Measurements from ENCODE around the gene TREML2. TPM values are rescaled to one million over a fixed set of nuclear protein-coding genes. Genes with fewer than 3 reads are reported as not detected.

TREML2 gene
- total and polyA plus RNA-seq, 9 of the 15 experiments (the other 6 are each of a cell fraction or from before 2014, with no cell fraction given): 0.20 to 2.9 (median 1.4) TPM

DNA sequence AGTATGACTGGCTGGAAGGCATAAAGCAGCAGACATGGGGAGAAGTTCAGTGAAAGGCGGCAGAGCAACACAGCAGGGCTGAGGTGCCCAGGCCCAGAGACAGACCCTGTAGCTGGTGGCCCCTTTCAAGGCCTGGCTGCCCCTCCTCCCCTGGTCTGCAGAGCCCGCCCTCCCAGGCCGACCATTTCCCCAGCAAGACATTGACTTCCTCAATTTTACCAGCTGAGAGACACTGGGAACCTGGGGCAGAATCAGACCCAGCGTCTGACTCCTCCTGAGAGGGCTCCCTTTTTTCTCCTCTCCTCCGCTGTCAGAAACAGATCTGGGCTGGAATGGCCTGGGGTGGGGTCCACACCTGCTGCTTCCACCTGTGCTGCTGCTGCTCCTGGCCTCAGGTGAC lies 27.1 kb upstream of the TREML2 start, which contains the start of gene TREML4 (continued):
- TF ChIP-seq TOE1 (IDR thresholded peaks at IDR 0.05; ENCODE audit: borderline replicate concordance): no peak
- TF ChIP-seq TOE1 (CRISPR knock-in tag; IDR thresholded peaks at IDR 0.05; ENCODE audit: borderline replicate concordance, low read depth): no peak
- TF ChIP-seq NFE2 (IDR thresholded peaks at IDR 0.05; ENCODE audit: low read depth): no peak
- TF ChIP-seq, protein P1, sequence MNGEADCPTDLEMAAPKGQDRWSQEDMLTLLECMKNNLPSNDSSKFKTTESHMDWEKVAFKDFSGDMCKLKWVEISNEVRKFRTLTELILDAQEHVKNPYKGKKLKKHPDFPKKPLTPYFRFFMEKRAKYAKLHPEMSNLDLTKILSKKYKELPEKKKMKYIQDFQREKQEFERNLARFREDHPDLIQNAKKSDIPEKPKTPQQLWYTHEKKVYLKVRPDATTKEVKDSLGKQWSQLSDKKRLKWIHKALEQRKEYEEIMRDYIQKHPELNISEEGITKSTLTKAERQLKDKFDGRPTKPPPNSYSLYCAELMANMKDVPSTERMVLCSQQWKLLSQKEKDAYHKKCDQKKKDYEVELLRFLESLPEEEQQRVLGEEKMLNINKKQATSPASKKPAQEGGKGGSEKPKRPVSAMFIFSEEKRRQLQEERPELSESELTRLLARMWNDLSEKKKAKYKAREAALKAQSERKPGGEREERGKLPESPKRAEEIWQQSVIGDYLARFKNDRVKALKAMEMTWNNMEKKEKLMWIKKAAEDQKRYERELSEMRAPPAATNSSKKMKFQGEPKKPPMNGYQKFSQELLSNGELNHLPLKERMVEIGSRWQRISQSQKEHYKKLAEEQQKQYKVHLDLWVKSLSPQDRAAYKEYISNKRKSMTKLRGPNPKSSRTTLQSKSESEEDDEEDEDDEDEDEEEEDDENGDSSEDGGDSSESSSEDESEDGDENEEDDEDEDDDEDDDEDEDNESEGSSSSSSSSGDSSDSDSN (IDR thresholded peaks at IDR 0.05; ENCODE audit: borderline replicate concordance in 1 of 2, low read depth in 2 of 2, low read length in 2 of 2): no peak
- no peak for TF ChIP-seq TAF7 (tag; IDR thresholded peaks at IDR 0.05)
- no peak for TF ChIP-seq SNRNP70 (optimal IDR thresholded peaks at IDR 0.05; ENCODE audit: low read depth, low read length)

DNA sequence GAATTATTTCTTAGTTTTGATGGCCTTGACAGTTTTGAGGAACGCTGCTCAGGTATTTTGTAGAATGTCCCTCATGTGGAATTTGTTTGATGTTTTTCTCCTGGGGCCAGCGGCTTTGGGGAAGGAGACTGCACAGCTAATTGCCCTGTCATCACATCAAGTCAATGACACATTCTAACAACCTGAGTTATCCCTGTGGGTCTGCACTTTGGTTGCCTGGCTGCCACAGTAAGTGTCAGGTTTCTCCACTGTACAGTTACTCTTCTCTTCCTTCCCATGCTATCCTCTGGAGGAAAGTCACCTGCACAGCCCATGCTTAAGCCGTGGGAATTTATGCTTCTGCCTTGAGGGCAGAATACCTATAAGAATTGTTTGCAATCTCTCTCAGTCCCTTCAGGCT lies 25.8 kb upstream of the TREML2 start:
- no peaks in the 10 kb centered on the region; a peak in 2 of 5 replicates for H3K4me1 ChIP-seq (replicated peaks in 1 of 2; ENCODE audit: control insufficient read depth in 2 of 2, insufficient read depth in 2 of 2, low read length in 2 of 2)
- POLR2A ChIA-PET: no interaction called here
- DNase-seq (ENCODE audit: extremely low read depth in 1 of 4, low spot score in 3 of 4) (no peak), ATAC-seq (no peak), FAIRE-seq (no peak)
- H3K9me3 ChIP-seq (replicated peaks; ENCODE audit: control insufficient read depth, insufficient read depth, low read depth, low read length): no peaks in the 10 kb centered on the region
- no TSS peak for BruUV-seq (replicated peaks)
- TF ChIP-seq, protein P2, sequence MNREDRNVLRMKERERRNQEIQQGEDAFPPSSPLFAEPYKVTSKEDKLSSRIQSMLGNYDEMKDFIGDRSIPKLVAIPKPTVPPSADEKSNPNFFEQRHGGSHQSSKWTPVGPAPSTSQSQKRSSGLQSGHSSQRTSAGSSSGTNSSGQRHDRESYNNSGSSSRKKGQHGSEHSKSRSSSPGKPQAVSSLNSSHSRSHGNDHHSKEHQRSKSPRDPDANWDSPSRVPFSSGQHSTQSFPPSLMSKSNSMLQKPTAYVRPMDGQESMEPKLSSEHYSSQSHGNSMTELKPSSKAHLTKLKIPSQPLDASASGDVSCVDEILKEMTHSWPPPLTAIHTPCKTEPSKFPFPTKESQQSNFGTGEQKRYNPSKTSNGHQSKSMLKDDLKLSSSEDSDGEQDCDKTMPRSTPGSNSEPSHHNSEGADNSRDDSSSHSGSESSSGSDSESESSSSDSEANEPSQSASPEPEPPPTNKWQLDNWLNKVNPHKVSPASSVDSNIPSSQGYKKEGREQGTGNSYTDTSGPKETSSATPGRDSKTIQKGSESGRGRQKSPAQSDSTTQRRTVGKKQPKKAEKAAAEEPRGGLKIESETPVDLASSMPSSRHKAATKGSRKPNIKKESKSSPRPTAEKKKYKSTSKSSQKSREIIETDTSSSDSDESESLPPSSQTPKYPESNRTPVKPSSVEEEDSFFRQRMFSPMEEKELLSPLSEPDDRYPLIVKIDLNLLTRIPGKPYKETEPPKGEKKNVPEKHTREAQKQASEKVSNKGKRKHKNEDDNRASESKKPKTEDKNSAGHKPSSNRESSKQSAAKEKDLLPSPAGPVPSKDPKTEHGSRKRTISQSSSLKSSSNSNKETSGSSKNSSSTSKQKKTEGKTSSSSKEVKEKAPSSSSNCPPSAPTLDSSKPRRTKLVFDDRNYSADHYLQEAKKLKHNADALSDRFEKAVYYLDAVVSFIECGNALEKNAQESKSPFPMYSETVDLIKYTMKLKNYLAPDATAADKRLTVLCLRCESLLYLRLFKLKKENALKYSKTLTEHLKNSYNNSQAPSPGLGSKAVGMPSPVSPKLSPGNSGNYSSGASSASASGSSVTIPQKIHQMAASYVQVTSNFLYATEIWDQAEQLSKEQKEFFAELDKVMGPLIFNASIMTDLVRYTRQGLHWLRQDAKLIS (CRISPR knock-in tag; IDR thresholded peaks at IDR 0.05): no peak
- TF ChIP-seq, protein P3, sequence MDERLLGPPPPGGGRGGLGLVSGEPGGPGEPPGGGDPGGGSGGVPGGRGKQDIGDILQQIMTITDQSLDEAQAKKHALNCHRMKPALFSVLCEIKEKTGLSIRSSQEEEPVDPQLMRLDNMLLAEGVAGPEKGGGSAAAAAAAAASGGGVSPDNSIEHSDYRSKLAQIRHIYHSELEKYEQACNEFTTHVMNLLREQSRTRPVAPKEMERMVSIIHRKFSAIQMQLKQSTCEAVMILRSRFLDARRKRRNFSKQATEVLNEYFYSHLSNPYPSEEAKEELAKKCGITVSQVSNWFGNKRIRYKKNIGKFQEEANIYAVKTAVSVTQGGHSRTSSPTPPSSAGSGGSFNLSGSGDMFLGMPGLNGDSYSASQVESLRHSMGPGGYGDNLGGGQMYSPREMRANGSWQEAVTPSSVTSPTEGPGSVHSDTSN (CRISPR knock-in tag; IDR thresholded peaks at IDR 0.05; ENCODE audit: low read depth): no peak
- TF ChIP-seq, protein P3 (tag; conservative IDR thresholded peaks at IDR 0.05; ENCODE audit: low read depth): 0 out of 2 replicates have a peak, but pooled peaks have one; percentile 30
- in situ Hi-C loops (cut with MboI): no loop called here
- H4K20me1 ChIP-seq (replicated peaks; ENCODE audit: control insufficient read depth, insufficient read depth, low read length): no peaks in the 10 kb centered on the region
- no peak overlapping the region for H3K9ac ChIP-seq (ENCODE audit: insufficient read depth in 1 of 2, low read depth in 2 of 2, low read length in 2 of 2)
- peaks cover 10 to 56% of the 10 kb centered on the region in 2 experiments for H3K27me3 ChIP-seq (ENCODE audit: control insufficient read depth in 2 of 2, insufficient read depth in 2 of 2, low read length in 2 of 2)
- H3K79me2 ChIP-seq (ENCODE audit: control insufficient read depth, insufficient read depth, low read length): no peaks in the 10 kb centered on the region
- no peaks in the 10 kb centered on the region for H3K9me1 ChIP-seq (ENCODE audit: control insufficient read depth, insufficient read depth, low read length)
- no peak overlapping the region for H3K4me3 ChIP-seq
- intact Hi-C loops (cut with micrococcal nuclease): no loop called here
- WGBS (ENCODE audit: insufficient coverage, low coverage, missing lambda C conversion rate): 6% methylated on average over 3 of the region's 3 CpGs
- H3K4me2 ChIP-seq (ENCODE audit: insufficient read depth, low read length): no peak overlapping the region
- no peaks in the 10 kb centered on the region for H3K36me3 ChIP-seq (ENCODE audit: control insufficient read depth, insufficient read depth, low read length)
- no peak overlapping the region for H2AFZ ChIP-seq (ENCODE audit: low read depth, low read length)
- CTCF ChIA-PET (ENCODE audit: low intra/inter-chr PET ratio): no interaction called here
- H3K27ac ChIP-seq (ENCODE audit: extremely low read depth, low read depth, low read length): no peak overlapping the region

Measured in K562 (cell line).